ENCODE measurements around the gene PPP2R3A. TPM values are rescaled to one million over a fixed set of nuclear protein-coding genes. Genes with fewer than 3 reads are reported as not detected.

PPP2R3A gene
- total and polyA plus RNA-seq, 8 donors: 8.1 to 18.0 (median 14.1) TPM

GRCh38 chr3:135967867-135968266 lies 2.3 kb downstream of the PPP2R3A start:
- H3K9me3 ChIP-seq: no peaks in the 10 kb centered on the region
- peaks cover 0 to 27% of the 10 kb centered on the region in 2 donors for H3K27me3 ChIP-seq
- DNase-seq (no peak), ATAC-seq (peak; percentile 19)
- H3K27ac ChIP-seq: peak overlapping the region in 1 of 2 donors; percentile 84
- no peaks in the 10 kb centered on the region for H3K36me3 ChIP-seq
- peaks cover 8 to 22% of the 10 kb centered on the region in 2 donors for H3K4me1 ChIP-seq
- intact Hi-C loops (cut with DNase I): no loop called here
- no peak overlapping the region for H3K4me3 ChIP-seq
- no peak for TF ChIP-seq CTCF (IDR thresholded peaks at IDR 0.05)

GRCh38 chr3:135970506-135971116 lies 5.1 kb downstream of the PPP2R3A start:
- no peak overlapping the region for H3K27ac ChIP-seq
- no peaks in the 10 kb centered on the region for H3K9me3 ChIP-seq
- DNase-seq (no peak), ATAC-seq (no peak)
- no peak for TF ChIP-seq CTCF (IDR thresholded peaks at IDR 0.05)
- no peaks in the 10 kb centered on the region for H3K36me3 ChIP-seq
- peaks cover 0 to 20% of the 10 kb centered on the region in 2 donors for H3K27me3 ChIP-seq
- no peak overlapping the region for H3K4me3 ChIP-seq
- H3K4me1 ChIP-seq: peaks cover 4 to 20% of the 10 kb centered on the region in 2 donors
- intact Hi-C loops (cut with DNase I): no loop called here

DNA sequence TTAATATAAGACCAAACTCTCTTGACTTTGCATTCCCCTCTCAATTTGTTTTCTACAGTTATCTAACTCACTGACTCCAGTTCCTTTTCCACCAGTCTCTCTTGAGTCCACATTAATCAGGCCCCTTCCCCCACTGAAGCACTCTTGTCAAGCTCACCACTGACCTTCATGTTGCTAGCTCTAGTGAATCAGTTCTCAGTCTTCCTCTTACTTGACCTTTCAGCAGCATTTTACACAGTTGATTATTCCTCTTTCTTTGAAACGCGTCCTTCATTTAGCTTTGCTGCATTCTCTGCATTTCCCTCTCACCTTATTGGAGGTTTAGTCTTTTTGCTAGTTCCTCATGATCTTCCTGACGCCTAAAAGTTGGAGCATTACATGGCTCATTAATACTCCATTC lies 8.3 kb downstream of the PPP2R3A start:
- H3K4me1 ChIP-seq: no peaks in the 10 kb centered on the region
- no peak for TF ChIP-seq CTCF (IDR thresholded peaks at IDR 0.05)
- no peak for ATAC-seq
- no peak overlapping the region for H3K27ac ChIP-seq
- DNase-seq: no peak
- H3K4me3 ChIP-seq: no peak overlapping the region
- no peaks in the 10 kb centered on the region for H3K9me3 ChIP-seq
- intact Hi-C loops (cut with DNase I): no loop called here
- no peaks in the 10 kb centered on the region for H3K36me3 ChIP-seq
- no peaks in the 10 kb centered on the region for H3K27me3 ChIP-seq

GRCh38 chr3:135975053-135975452 lies 9.5 kb downstream of the PPP2R3A start:
- Histone ChIP-seq H3K4me3 (no peak overlapping the region), H3K36me3 (no peaks in the 10 kb centered on the region), H3K27ac (no peak overlapping the region), H3K27me3 (no peaks in the 10 kb centered on the region), H3K4me1 (no peaks in the 10 kb centered on the region), H3K9me3 (no peaks in the 10 kb centered on the region)
- DNase-seq (no peak), ATAC-seq (no peak)
- no peak for TF ChIP-seq CTCF (IDR thresholded peaks at IDR 0.05)
- intact Hi-C loops (cut with DNase I): no loop called here

DNA sequence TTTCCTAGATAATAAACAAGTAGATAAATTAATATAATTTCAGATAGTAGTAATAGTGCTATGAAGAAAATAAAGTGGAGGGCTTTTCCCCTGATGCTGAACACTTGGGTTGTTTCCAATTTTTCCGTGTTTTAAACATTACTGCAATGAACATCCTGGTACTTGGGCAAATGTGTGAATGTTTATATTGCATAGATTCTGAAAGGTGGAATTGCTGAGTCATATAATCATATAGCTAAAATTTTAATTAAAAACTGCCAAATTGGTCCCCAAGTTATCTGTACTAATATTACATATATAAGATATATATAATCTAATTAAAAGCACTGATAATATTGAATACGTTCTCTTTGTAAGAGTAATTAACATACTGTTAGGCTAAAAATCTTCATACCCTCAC lies 10.0 kb downstream of the PPP2R3A start:
- no peaks in the 10 kb centered on the region for H3K36me3 ChIP-seq
- no peak for DNase-seq
- H3K27me3 ChIP-seq: no peaks in the 10 kb centered on the region
- H3K27ac ChIP-seq: no peak overlapping the region
- no peaks in the 10 kb centered on the region for H3K9me3 ChIP-seq
- H3K4me1 ChIP-seq: no peaks in the 10 kb centered on the region
- intact Hi-C loops (cut with DNase I): no loop called here
- no peak overlapping the region for H3K4me3 ChIP-seq
- no peak for TF ChIP-seq CTCF (IDR thresholded peaks at IDR 0.05)
- ATAC-seq: no peak

Data from left lung (tissue), 10 donors.